GM12864 (cell line): ENCODE measurements around the gene FAM163B.

ENCODE experiments used
- DNase-seq: peaks from one replicate; pipeline ENCODE4 v3.0.0-alpha.2; 2011; ENCODE audit warnings: low read depth
- H3K4me3 ChIP-seq: 2 replicates; pipeline ENCODE4 v1.5.1; 2011; ENCODE audit warnings: mild to moderate bottlenecking, low read depth, low read length, control low read depth
- CTCF ChIP-seq: IDR thresholded peaks from 2 replicates; pipeline ENCODE4 v1.5.1; 2011; ENCODE audit warnings: low read depth, mild to moderate bottlenecking, moderate library complexity, low read length, control low read depth, inconsistent platforms; ENCODE audit errors: missing control alignments

The FAM163B gene

GRCh38 chr9:133612816-133613215 lies 3.6 kb upstream of the FAM163B start:
- DNase-seq, result no peak
- no peak overlapping the region for H3K4me3 ChIP-seq
- TF ChIP-seq CTCF, result no peak

- no peak overlapping the region for H3K4me3 ChIP-seq
- no peak for TF ChIP-seq CTCF
- no peak for DNase-seq
These were observed 2.9 kb upstream of the FAM163B start for GRCh38 chr9:133612051-133612450.

- no peak overlapping the region for H3K4me3 ChIP-seq
- no peak for DNase-seq
- TF ChIP-seq CTCF, result no peak
These were observed 1.7 kb upstream of the FAM163B start for GRCh38 chr9:133610845-133611244.

- no peak overlapping the region for H3K4me3 ChIP-seq
- TF ChIP-seq CTCF, result no peak
- no peak for DNase-seq
These were observed 300 bp downstream of the FAM163B start for GRCh38 chr9:133608889-133609288.

- TF ChIP-seq CTCF, result no peak
- no peak overlapping the region for H3K4me3 ChIP-seq
- no peak for DNase-seq
These were observed 807 bp downstream of the FAM163B start for GRCh38 chr9:133608382-133608781.

GRCh38 chr9:133607976-133608375 lies 1.2 kb downstream of the FAM163B start:
- no peak for TF ChIP-seq CTCF
- H3K4me3 ChIP-seq, result no peak overlapping the region
- DNase-seq, result no peak

- no peak overlapping the region for H3K4me3 ChIP-seq
- no peak for DNase-seq
- no peak for TF ChIP-seq CTCF
These were observed 1.8 kb downstream of the FAM163B start for GRCh38 chr9:133607381-133607780.
